Liver (tissue), 9 donors: Measurements from ENCODE around the gene TBX6. TPM values are rescaled to one million over a fixed set of nuclear protein-coding genes. Genes with fewer than 3 reads are reported as not detected.

Experiments
- DNase-seq: peaks from one replicate; pipeline ENCODE4 v3.0.0-alpha.2; 2017; ENCODE audit warnings: low spot score
- H3K27ac ChIP-seq, 2 donors: one replicate each; pipeline ENCODE4 v1.7.0; 2013; ENCODE audit warnings: inconsistent platforms in 2 of 2, low read length in 2 of 2, control low read depth in 1 of 2, low read depth in 1 of 2, mild to moderate bottlenecking in 1 of 2
- H3K27me3 ChIP-seq, 4 donors: one replicate each; pipeline versions ENCODE4 v1.6.1 to v1.7.0; 2013; ENCODE audit warnings: low read length in 3 of 4, inconsistent platforms in 1 of 4, mild to moderate bottlenecking in 1 of 4, moderate library complexity in 1 of 4; ENCODE audit not compliant: control insufficient read depth in 4 of 4, insufficient read depth in 4 of 4
- H3K36me3 ChIP-seq, 4 donors: one replicate each; pipeline versions ENCODE4 v1.6.1 to v1.7.0; 2013; ENCODE audit warnings: low read length in 3 of 4, mild to moderate bottlenecking in 3 of 4, low read depth in 1 of 4, moderate library complexity in 1 of 4; ENCODE audit not compliant: control insufficient read depth in 4 of 4, insufficient read depth in 3 of 4
- H3K4me1 ChIP-seq, 4 donors: one replicate each; pipeline versions ENCODE4 v1.6.1 to v1.7.0; 2013; ENCODE audit warnings: low read length in 3 of 4, mild to moderate bottlenecking in 3 of 4, moderate library complexity in 1 of 4; ENCODE audit not compliant: control insufficient read depth in 4 of 4, insufficient read depth in 4 of 4
- H3K4me3 ChIP-seq, 3 donors: one replicate each; pipeline versions ENCODE4 v1.6.1 to v1.7.0; 2013; ENCODE audit warnings: low read length in 3 of 3, control low read depth in 1 of 3, low read depth in 1 of 3, mild to moderate bottlenecking in 1 of 3
- H3K9ac ChIP-seq, 2 donors: one replicate each; pipeline ENCODE4 v1.7.0; 2013; ENCODE audit warnings: low read length in 2 of 2, mild to moderate bottlenecking in 2 of 2, moderate library complexity in 2 of 2, control low read depth in 1 of 2, low read depth in 1 of 2
- H3K9me3 ChIP-seq, 4 donors: one replicate each; pipeline versions ENCODE4 v1.6.1 to v1.7.0; 2013; ENCODE audit warnings: low read length in 3 of 4; ENCODE audit not compliant: control insufficient read depth in 4 of 4
- CTCF ChIP-seq: fragments of 150-350 bp; IDR thresholded peaks from 2 replicates; pipeline ENCODE4 v1.5.1; 2017; ENCODE audit warnings: improper control_type of control experiment, low read depth, low read length; ENCODE audit not compliant: missing input control
- EGR1 ChIP-seq, 2 donors: IDR thresholded peaks; 2 replicates each; pipeline ENCODE4 v1.6.1; 2016 to 2018; ENCODE audit warnings: antibody characterized with exemption in 2 of 2, low read depth in 2 of 2
- FOXA2 ChIP-seq: IDR thresholded peaks from 2 replicates; pipeline ENCODE4 v1.6.1; 2016; ENCODE audit warnings: antibody characterized with exemption
- GABPA ChIP-seq, 2 donors: IDR thresholded peaks in 1 of 2; conservative IDR thresholded peaks in 1 of 2; 2 replicates each; pipeline ENCODE4 v1.6.1; 2016; ENCODE audit warnings: antibody characterized with exemption in 2 of 2, mild to moderate bottlenecking in 1 of 2, moderate library complexity in 1 of 2
- HNF4A ChIP-seq, 2 donors: conservative IDR thresholded peaks; 2 replicates each; pipeline ENCODE4 v1.6.1; 2016; ENCODE audit warnings: antibody characterized with exemption in 2 of 2, mild to moderate bottlenecking in 2 of 2
- MAX ChIP-seq: IDR thresholded peaks from 2 replicates; pipeline ENCODE4 v1.6.1; 2016; ENCODE audit warnings: antibody characterized with exemption
- RXRA ChIP-seq, 2 donors: IDR thresholded peaks; 2 replicates each; pipeline ENCODE4 v1.6.1; 2017 to 2018; ENCODE audit warnings: antibody characterized with exemption in 2 of 2, mild to moderate bottlenecking in 1 of 2
- SP1 ChIP-seq: IDR thresholded peaks from 2 replicates; pipeline ENCODE4 v1.6.1; 2018; ENCODE audit warnings: antibody characterized with exemption, mild to moderate bottlenecking
- TAF1 ChIP-seq: conservative IDR thresholded peaks from 2 replicates; pipeline ENCODE4 v1.6.1; 2016; ENCODE audit warnings: antibody characterized with exemption, mild to moderate bottlenecking
- YY1 ChIP-seq: IDR thresholded peaks from 2 replicates; pipeline ENCODE4 v1.6.1; 2016; ENCODE audit warnings: antibody characterized with exemption, mild to moderate bottlenecking
- whole genome bisulfite sequencing: extraction: QIAGEN DNeasy Blood & Tissue Kit; methylation state at CpG from one replicate; pipeline ENCODE4 v1.1.7; 2013; 5-methylcytosine and 5-hydroxymethylcytosine counted together
- polyA plus RNA-seq, 2 donors: library from polyadenylated mRNA; stranded (reverse) in 1 of 2; unstranded in 1 of 2; fragments of 200-250 nt in 1 of 2; fragments of >200 nt in 1 of 2; fragmentation: Nextera tagmentation in 1 of 2; extraction: Ambion mirVana in 1 of 2; gene quantifications; one replicate each; pipeline versions ENCODE4 v1.2.1 to v1.2.3, GENCODE V29; 2013 to 2015
- total RNA-seq, 2 donors: library from RNA; depleted of rRNA; stranded (reverse); fragments of >200 nt; gene quantifications; one replicate each; pipeline ENCODE4 v1.2.3, GENCODE V29; 2014
- donor health status: healthy.
- donor health status: healthy.
- donor health status: healthy.
- donor health status: healthy.
- donor health status: healthy.

Gene TBX6
- total and polyA plus RNA-seq, 4 donors, result 0.09 to 0.26 (median 0.18) TPM

- Histone ChIP-seq H3K4me1 (no peaks in the 10 kb centered on the region), H3K9ac (no peak overlapping the region), H3K36me3 (no peaks in the 10 kb centered on the region), H3K27me3 (no peaks in the 10 kb centered on the region), H3K27ac (no peak overlapping the region), H3K4me3 (no peak overlapping the region), H3K9me3 (no peaks in the 10 kb centered on the region)
- peak in 1 of 2 donors; percentile 19 for TF ChIP-seq HNF4A (conservative IDR thresholded peaks at IDR 0.05)
- TF ChIP-seq SP1, result peak; percentile 12
- TF ChIP-seq GABPA (IDR thresholded peaks at IDR 0.05 in 1 of 2, conservative IDR thresholded peaks at IDR 0.05 in 1 of 2), result no peak
- DNase-seq, result no peak
- 67% methylated on average over 13 of the region's 13 CpGs for WGBS
Observed at GRCh38 chr16:30139583-30140481, 48.1 kb upstream of the TBX6 start.

GRCh38 chr16:30137897-30138296, 46.2 kb upstream of the TBX6 start:
- 86% methylated on average over 8 of the region's 8 CpGs for WGBS
- no peaks in the 10 kb centered on the region for H3K9me3 ChIP-seq
- no peak overlapping the region for H3K4me3 ChIP-seq
- no peak for DNase-seq
- H3K4me1 ChIP-seq, result no peaks in the 10 kb centered on the region
- no peaks in the 10 kb centered on the region for H3K27me3 ChIP-seq
- no peak overlapping the region for H3K9ac ChIP-seq
- TF ChIP-seq GABPA (IDR thresholded peaks at IDR 0.05 in 1 of 2, conservative IDR thresholded peaks at IDR 0.05 in 1 of 2), result no peak
- TF ChIP-seq EGR1 (IDR thresholded peaks at IDR 0.05; ENCODE audit: low read depth in 2 of 2), result no peak
- no peak for TF ChIP-seq FOXA2
- TF ChIP-seq MAX, result no peak
- TF ChIP-seq SP1, result no peak
- no peak for TF ChIP-seq CTCF
- no peak for TF ChIP-seq YY1
- no peaks in the 10 kb centered on the region for H3K36me3 ChIP-seq
- H3K27ac ChIP-seq, result no peak overlapping the region

- Histone ChIP-seq H3K4me1 (no peaks in the 10 kb centered on the region), H3K9ac (no peak overlapping the region), H3K27ac (no peak overlapping the region), H3K4me3 (no peak overlapping the region), H3K27me3 (no peaks in the 10 kb centered on the region), H3K36me3 (no peaks in the 10 kb centered on the region), H3K9me3 (no peaks in the 10 kb centered on the region)
- 80% methylated on average over 11 of the region's 11 CpGs for WGBS
- TF ChIP-seq TAF1, result no peak
- no peak for TF ChIP-seq SP1
- TF ChIP-seq RXRA (IDR thresholded peaks at IDR 0.05), result no peak
- no peak for DNase-seq
Observed at GRCh38 chr16:30136971-30137605, 45.4 kb upstream of the TBX6 start.
